Measurements from ENCODE around the gene TTC34.
"Not testable (repeated sequence)": the region's sequence is repeated elsewhere in the genome, so short reads cannot be mapped to it uniquely, and the experiment has no call there.

TTC34 gene

GRCh38 chr1:2687174-2687591, 114.3 kb downstream of the TTC34 start:
- H3K36me3 ChIP-seq (ENCODE audit: control insufficient read depth, insufficient read depth, low read length); H3K4me1 ChIP-seq (ENCODE audit: control insufficient read depth, insufficient read depth, low read length); H3K4me3 ChIP-seq (ENCODE audit: low read length); H3K27me3 ChIP-seq (ENCODE audit: control insufficient read depth, insufficient read depth, low read length); H3K9ac ChIP-seq (ENCODE audit: low read length); H3K9me3 ChIP-seq (ENCODE audit: control insufficient read depth, low read length): not testable (repeated sequence)

- not testable (repeated sequence) for H3K4me1 ChIP-seq (ENCODE audit: control insufficient read depth, insufficient read depth, low read length); H3K4me3 ChIP-seq (ENCODE audit: low read length); H3K9ac ChIP-seq (ENCODE audit: low read length); H3K36me3 ChIP-seq (ENCODE audit: control insufficient read depth, insufficient read depth, low read length); H3K27me3 ChIP-seq (ENCODE audit: control insufficient read depth, insufficient read depth, low read length); H3K9me3 ChIP-seq (ENCODE audit: control insufficient read depth, low read length)
Measured at GRCh38 chr1:2686091-2686863, 115.2 kb downstream of the TTC34 start.

GRCh38 chr1:2685671-2686070, 115.8 kb downstream of the TTC34 start:
- not testable (repeated sequence) for H3K9ac ChIP-seq (ENCODE audit: low read length); H3K36me3 ChIP-seq (ENCODE audit: control insufficient read depth, insufficient read depth, low read length); H3K27me3 ChIP-seq (ENCODE audit: control insufficient read depth, insufficient read depth, low read length); H3K4me3 ChIP-seq (ENCODE audit: low read length); H3K4me1 ChIP-seq (ENCODE audit: control insufficient read depth, insufficient read depth, low read length); H3K9me3 ChIP-seq (ENCODE audit: control insufficient read depth, low read length)

GRCh38 chr1:2684878-2685277, 116.6 kb downstream of the TTC34 start:
- not testable (repeated sequence) for H3K4me1 ChIP-seq (ENCODE audit: control insufficient read depth, insufficient read depth, low read length); H3K27me3 ChIP-seq (ENCODE audit: control insufficient read depth, insufficient read depth, low read length); H3K4me3 ChIP-seq (ENCODE audit: low read length); H3K9me3 ChIP-seq (ENCODE audit: control insufficient read depth, low read length); H3K36me3 ChIP-seq (ENCODE audit: control insufficient read depth, insufficient read depth, low read length); H3K9ac ChIP-seq (ENCODE audit: low read length)

- H3K36me3 ChIP-seq (ENCODE audit: control insufficient read depth, insufficient read depth, low read length); H3K4me3 ChIP-seq (ENCODE audit: low read length); H3K27me3 ChIP-seq (ENCODE audit: control insufficient read depth, insufficient read depth, low read length); H3K9me3 ChIP-seq (ENCODE audit: control insufficient read depth, low read length); H3K9ac ChIP-seq (ENCODE audit: low read length); H3K4me1 ChIP-seq (ENCODE audit: control insufficient read depth, insufficient read depth, low read length): not testable (repeated sequence)
Measured at GRCh38 chr1:2684000-2684399, 117.5 kb downstream of the TTC34 start.

- H3K4me3 ChIP-seq (ENCODE audit: low read length); H3K27me3 ChIP-seq (ENCODE audit: control insufficient read depth, insufficient read depth, low read length); H3K4me1 ChIP-seq (ENCODE audit: control insufficient read depth, insufficient read depth, low read length); H3K9me3 ChIP-seq (ENCODE audit: control insufficient read depth, low read length); H3K36me3 ChIP-seq (ENCODE audit: control insufficient read depth, insufficient read depth, low read length); H3K9ac ChIP-seq (ENCODE audit: low read length): not testable (repeated sequence)
Measured at GRCh38 chr1:2683321-2683741, 118.2 kb downstream of the TTC34 start.

- not testable (repeated sequence) for H3K27me3 ChIP-seq (ENCODE audit: control insufficient read depth, insufficient read depth, low read length); H3K9ac ChIP-seq (ENCODE audit: low read length); H3K4me3 ChIP-seq (ENCODE audit: low read length); H3K4me1 ChIP-seq (ENCODE audit: control insufficient read depth, insufficient read depth, low read length); H3K9me3 ChIP-seq (ENCODE audit: control insufficient read depth, low read length); H3K36me3 ChIP-seq (ENCODE audit: control insufficient read depth, insufficient read depth, low read length)
Measured at GRCh38 chr1:2682879-2683278, 118.6 kb downstream of the TTC34 start.

- not testable (repeated sequence) for H3K4me1 ChIP-seq (ENCODE audit: control insufficient read depth, insufficient read depth, low read length); H3K9me3 ChIP-seq (ENCODE audit: control insufficient read depth, low read length); H3K27me3 ChIP-seq (ENCODE audit: control insufficient read depth, insufficient read depth, low read length); H3K9ac ChIP-seq (ENCODE audit: low read length); H3K36me3 ChIP-seq (ENCODE audit: control insufficient read depth, insufficient read depth, low read length); H3K4me3 ChIP-seq (ENCODE audit: low read length)
Measured at GRCh38 chr1:2676726-2677125, 124.8 kb downstream of the TTC34 start.

- not testable (repeated sequence) for H3K4me1 ChIP-seq (ENCODE audit: control insufficient read depth, insufficient read depth, low read length); H3K36me3 ChIP-seq (ENCODE audit: control insufficient read depth, insufficient read depth, low read length); H3K9me3 ChIP-seq (ENCODE audit: control insufficient read depth, low read length); H3K27me3 ChIP-seq (ENCODE audit: control insufficient read depth, insufficient read depth, low read length); H3K4me3 ChIP-seq (ENCODE audit: low read length); H3K9ac ChIP-seq (ENCODE audit: low read length)
Measured at GRCh38 chr1:2671656-2672055, 129.8 kb downstream of the TTC34 start.

- H3K36me3 ChIP-seq (ENCODE audit: control insufficient read depth, insufficient read depth, low read length); H3K27me3 ChIP-seq (ENCODE audit: control insufficient read depth, insufficient read depth, low read length); H3K9ac ChIP-seq (ENCODE audit: low read length); H3K4me1 ChIP-seq (ENCODE audit: control insufficient read depth, insufficient read depth, low read length); H3K4me3 ChIP-seq (ENCODE audit: low read length); H3K9me3 ChIP-seq (ENCODE audit: control insufficient read depth, low read length): not testable (repeated sequence)
Measured at GRCh38 chr1:2659806-2660205, 141.7 kb downstream of the TTC34 start.

- H3K27me3 ChIP-seq (ENCODE audit: control insufficient read depth, insufficient read depth, low read length), result peaks cover 24% of the 10 kb centered on the region
- H3K9me3 ChIP-seq (ENCODE audit: control insufficient read depth, low read length); H3K4me3 ChIP-seq (ENCODE audit: low read length); H3K4me1 ChIP-seq (ENCODE audit: control insufficient read depth, insufficient read depth, low read length); H3K9ac ChIP-seq (ENCODE audit: low read length); H3K36me3 ChIP-seq (ENCODE audit: control insufficient read depth, insufficient read depth, low read length): not testable (repeated sequence)
Measured at GRCh38 chr1:2657909-2658308, 143.6 kb downstream of the TTC34 start.

GRCh38 chr1:2657124-2657523, 144.4 kb downstream of the TTC34 start:
- H3K27me3 ChIP-seq (ENCODE audit: control insufficient read depth, insufficient read depth, low read length), result peaks cover 24% of the 10 kb centered on the region
- not testable (repeated sequence) for H3K4me3 ChIP-seq (ENCODE audit: low read length); H3K9ac ChIP-seq (ENCODE audit: low read length); H3K36me3 ChIP-seq (ENCODE audit: control insufficient read depth, insufficient read depth, low read length); H3K4me1 ChIP-seq (ENCODE audit: control insufficient read depth, insufficient read depth, low read length); H3K9me3 ChIP-seq (ENCODE audit: control insufficient read depth, low read length)
